Thoracic aorta (tissue), 2 donors: ENCODE measurements around the gene DNAAF5. TPM values are rescaled to one million over a fixed set of nuclear protein-coding genes. Genes with fewer than 3 reads are reported as not detected.

Source experiments
- ATAC-seq: fragments of 150-250 bp; one replicate; pipeline ENCODE4 v1.8.0; 2017; ENCODE audit warnings: low read depth; ENCODE audit not compliant: insufficient number of reproducible peaks, low FRiP score
- DNase-seq: peaks from one replicate; pipeline ENCODE4 v3.0.0-alpha.2; 2020; ENCODE audit warnings: low spot score
- H3K27ac ChIP-seq, 2 donors: fragments of 200-600 bp; sonication (generic); 1 replicate in 1 of 2; 2 replicates in 1 of 2; pipeline ENCODE4 v1.5.1; 2016; ENCODE audit warnings: mild to moderate bottlenecking in 2 of 2, moderate library complexity in 2 of 2
- H3K27me3 ChIP-seq: fragments of 200-600 bp; sonication (generic); replicated peaks from 2 replicates; pipeline ENCODE4 v1.6.0; 2016; ENCODE audit warnings: mild to moderate bottlenecking; ENCODE audit not compliant: insufficient read depth
- H3K36me3 ChIP-seq: fragments of 200-600 bp; sonication (generic); one replicate; pipeline ENCODE4 v1.5.1; 2016
- H3K4me1 ChIP-seq, 2 donors: fragments of 200-600 bp; sonication (generic); 1 replicate in 1 of 2; 2 replicates in 1 of 2; pipeline versions ENCODE4 v1.5.1 to v1.6.0; 2016; ENCODE audit warnings: low read depth in 2 of 2, mild to moderate bottlenecking in 1 of 2; ENCODE audit not compliant: control insufficient read depth in 1 of 2
- H3K4me3 ChIP-seq: fragments of 200-600 bp; sonication (generic); 2 replicates; pipeline ENCODE4 v1.5.1; 2016; ENCODE audit warnings: mild to moderate bottlenecking
- H3K9me3 ChIP-seq: fragments of 200-600 bp; sonication (generic); 2 replicates; pipeline ENCODE4 v1.5.1; 2016
- CTCF ChIP-seq: fragments of 200-600 bp; sonication (generic); IDR thresholded peaks from one replicate; pipeline ENCODE4 v1.5.1; 2019; ENCODE audit warnings: antibody characterized with exemption
- total RNA-seq, 2 donors: library from RNA; depleted of rRNA; stranded (reverse); fragments of >200 nt; gene quantifications; one replicate each; pipeline versions ENCODE4 v1.1.0 to v1.2.3, GENCODE V29; 2016

The DNAAF5 gene
- total RNA-seq, 2 donors from 2014 or later = 16.7 to 23.4 TPM

DNA sequence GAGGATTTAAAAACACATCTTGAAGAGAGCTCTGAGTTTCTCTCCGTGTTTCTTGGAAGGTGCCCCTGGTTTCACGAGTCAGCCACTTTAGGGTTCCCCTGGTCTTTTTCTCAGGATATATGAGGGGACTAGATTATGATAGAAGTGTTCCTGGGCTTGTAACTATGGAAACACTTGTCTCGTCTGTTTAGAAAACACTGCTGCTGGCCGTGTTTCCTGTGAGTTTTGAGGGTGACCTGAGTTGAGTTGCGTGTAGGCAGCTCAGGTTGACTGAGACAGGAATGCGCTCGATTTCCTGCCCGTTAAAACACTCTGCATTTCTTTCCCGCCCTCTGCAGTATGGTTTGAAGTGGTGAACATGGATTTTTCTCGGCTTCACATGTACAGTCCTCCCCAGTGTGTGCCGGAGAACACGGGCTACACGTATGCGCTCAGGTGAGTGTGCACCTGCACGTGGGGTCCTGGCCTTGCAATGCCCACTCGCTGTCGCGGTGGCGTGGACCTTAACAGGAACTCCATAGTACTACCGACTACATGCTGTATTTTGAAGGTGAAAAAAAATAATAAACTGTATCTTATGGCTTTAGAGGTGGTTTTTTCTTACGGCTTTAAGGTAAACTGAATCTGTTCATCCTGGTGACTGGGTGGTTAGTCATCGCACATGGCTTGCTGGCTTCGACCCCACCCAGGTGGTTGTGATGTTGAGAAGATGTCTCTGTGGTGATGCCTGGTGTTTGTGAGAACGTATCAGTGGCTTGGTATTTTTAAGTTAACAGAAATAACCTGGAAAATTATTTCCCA, 105.9 kb downstream of the DNAAF5 start, which contains the start of gene SUN1:
SUN1 (plus strand) TSS at position 310 of the 801 bp plus-strand sequence; CDS start at position 359, 49 bp downstream.
- no peak for DNase-seq
- no peaks in the 10 kb centered on the region for H3K27me3 ChIP-seq
- no peaks in the 10 kb centered on the region for H3K9me3 ChIP-seq
- peak within 1 kb of the TSS; percentile 62 for H3K4me3 ChIP-seq
- peaks cover 57 to 84% of the 10 kb centered on the region in 2 donors for H3K4me1 ChIP-seq
- ATAC-seq = no peak
- H3K36me3 ChIP-seq = no peaks in the 10 kb centered on the region
- no peak for TF ChIP-seq CTCF
- H3K27ac ChIP-seq = peak within 1 kb of the TSS; percentile 82 to 95

- ATAC-seq (no peak), DNase-seq (no peak)
- peaks cover 57 to 91% of the 10 kb centered on the region in 2 donors for H3K4me1 ChIP-seq
- H3K27ac ChIP-seq = peak overlapping the region; percentile 82 to 95
- TF ChIP-seq CTCF = no peak
- no peaks in the 10 kb centered on the region for H3K9me3 ChIP-seq
- H3K4me3 ChIP-seq = no peak overlapping the region
- H3K27me3 ChIP-seq = no peaks in the 10 kb centered on the region
- H3K36me3 ChIP-seq = no peaks in the 10 kb centered on the region
Measured at GRCh38 chr7:832968-833424, 106.5 kb downstream of the DNAAF5 start.

DNA sequence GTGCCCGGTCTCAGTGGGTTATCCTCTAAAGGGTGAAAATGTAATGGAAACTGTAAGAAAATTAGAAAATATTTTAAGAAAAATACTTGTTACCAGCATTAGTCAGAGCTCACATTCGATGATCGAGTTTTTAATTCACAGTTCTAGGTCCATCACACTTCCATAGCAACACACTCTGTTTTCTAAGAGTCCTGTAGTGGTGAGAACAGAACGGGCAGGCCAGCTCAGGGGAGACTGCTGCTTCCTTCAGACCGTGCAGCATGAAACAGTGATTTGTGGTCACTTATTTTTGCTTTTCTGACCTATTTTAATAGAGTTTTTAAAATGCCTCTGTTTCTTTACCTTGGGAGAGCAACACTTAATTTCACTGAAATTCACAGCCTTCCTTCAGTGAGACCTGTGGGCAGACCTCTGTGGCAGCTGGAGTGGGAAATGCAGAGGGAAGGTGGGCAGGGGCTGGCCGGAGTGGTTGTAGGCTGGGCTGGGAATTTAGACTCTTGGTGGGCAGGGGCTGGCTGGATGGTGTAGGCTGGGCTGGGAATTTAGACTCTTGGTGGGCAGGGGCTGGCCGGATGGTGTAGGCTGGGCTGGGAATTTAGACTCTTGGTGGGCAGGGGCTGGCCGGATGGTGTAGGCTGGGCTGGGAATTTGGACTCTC, 107.2 kb downstream of the DNAAF5 start:
- H3K9me3 ChIP-seq = no peaks in the 10 kb centered on the region
- H3K27ac ChIP-seq = peak overlapping the region; percentile 82 to 95
- no peak for DNase-seq
- no peaks in the 10 kb centered on the region for H3K27me3 ChIP-seq
- no peaks in the 10 kb centered on the region for H3K36me3 ChIP-seq
- ATAC-seq = no peak
- no peak for TF ChIP-seq CTCF
- no peak overlapping the region for H3K4me3 ChIP-seq
- H3K4me1 ChIP-seq = peaks cover 53 to 93% of the 10 kb centered on the region in 2 donors

GRCh38 chr7:834277-834676, 107.8 kb downstream of the DNAAF5 start:
- Histone ChIP-seq H3K27ac (peak overlapping the region; percentile 82 to 95), H3K4me1 (peaks cover 49 to 87% of the 10 kb centered on the region in 2 donors)
- no peak for ATAC-seq

More at GRCh38 chr7:834277-834676, 107.8 kb downstream of the DNAAF5 start:
- TF ChIP-seq CTCF = no peak
- Histone ChIP-seq H3K9me3 (no peaks in the 10 kb centered on the region), H3K36me3 (peaks cover 5% of the 10 kb centered on the region), H3K4me3 (no peak overlapping the region), H3K27me3 (no peaks in the 10 kb centered on the region)
- DNase-seq = no peak
